ENCODE data around the gene GAK. TPM values are rescaled to one million over a fixed set of nuclear protein-coding genes. Genes with fewer than 3 reads are reported as not detected.

The GAK gene
- total RNA-seq, 2 donors from 2014 or later = 197 to 265 TPM

DNA sequence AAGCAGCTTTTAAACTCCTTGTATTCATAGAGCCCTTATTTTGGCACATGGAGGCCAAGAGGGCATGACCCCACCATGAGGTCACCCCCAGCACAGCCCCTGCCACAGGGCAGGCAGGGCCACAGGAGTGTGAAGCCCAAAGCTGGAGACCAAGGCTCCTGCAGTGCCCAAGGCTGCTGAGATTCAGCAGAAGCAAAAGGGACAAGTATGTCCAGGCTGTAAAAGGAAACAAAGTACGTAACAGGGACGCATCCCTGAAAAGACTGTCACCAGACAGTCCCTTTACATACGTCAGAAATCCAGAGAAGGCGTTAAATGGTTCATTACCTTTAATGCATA is 18.9 kb downstream of the GAK start:
- DNase-seq (no peak), ATAC-seq (no peak)
- intact Hi-C loops (cut with DNase I, micrococcal nuclease) = no loop called here

DNA sequence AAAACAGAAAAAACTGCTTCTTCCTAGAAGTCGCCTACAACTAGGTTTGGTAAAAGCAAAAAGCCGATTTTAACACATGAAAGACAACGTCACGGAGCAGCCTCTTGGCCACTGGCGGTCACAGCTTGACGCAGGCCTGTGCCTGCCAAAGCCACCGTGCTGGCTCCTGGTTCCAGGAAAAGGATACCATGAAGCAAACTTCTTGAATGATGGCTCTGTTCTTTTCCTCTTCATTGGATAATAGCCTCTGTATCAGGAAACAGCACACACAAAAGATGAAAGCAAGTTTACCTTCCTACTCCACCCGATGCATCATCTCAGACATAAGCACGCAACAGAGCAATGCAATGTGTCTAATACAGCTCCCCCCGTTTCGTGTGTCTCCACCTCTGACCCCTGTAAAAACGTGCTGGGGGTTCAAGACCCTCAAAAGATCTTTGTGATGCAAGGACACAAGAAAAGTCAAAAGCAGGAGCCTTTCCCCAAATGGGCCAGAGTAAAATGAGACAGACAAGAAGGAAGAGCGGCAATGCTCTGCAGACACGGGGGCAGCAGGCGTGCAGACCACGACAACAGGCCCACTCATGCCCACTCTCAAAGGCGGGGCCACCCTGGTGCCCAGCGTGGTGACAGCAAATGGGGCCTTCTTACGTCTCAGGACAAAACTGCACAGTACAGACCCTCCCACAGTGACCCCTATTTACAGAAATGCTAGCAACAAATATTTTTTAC is 19.4 kb downstream of the GAK start:
- ATAC-seq (peak; percentile 92), DNase-seq (peak in 1 of 2 donors; percentile 57)
- intact Hi-C loops (cut with DNase I, micrococcal nuclease) = no loop called here

DNA sequence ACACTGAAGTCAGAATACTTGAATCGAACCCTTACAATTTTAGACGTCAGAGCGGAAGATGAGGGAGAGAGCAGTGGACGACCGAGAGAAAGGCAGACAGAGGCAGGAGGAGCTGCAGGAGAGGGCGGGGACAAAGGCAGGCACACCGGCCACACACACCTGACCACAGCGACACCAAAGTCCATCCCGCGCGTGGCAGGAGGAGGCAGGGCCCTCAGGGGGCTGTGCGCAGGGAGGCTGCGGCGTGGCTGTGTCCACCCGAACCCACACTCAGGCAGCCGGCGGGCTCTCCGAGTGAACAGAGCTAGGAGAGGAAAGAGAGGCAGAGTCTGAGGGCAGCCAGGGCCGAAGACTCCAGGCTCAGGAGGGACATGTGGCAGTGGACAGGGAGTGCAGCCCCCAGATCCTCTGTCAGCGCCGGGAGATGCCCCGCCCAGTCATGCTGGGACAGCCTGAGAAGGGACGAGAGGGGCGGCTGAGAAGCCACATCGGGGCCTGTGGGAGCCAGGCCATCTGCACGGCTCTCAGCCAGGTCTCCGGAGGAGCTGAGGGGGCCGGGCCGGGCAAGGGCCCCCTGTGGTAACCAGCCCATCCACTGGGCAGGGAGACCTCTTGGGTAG is 20.1 kb downstream of the GAK start:
- intact Hi-C loops (cut with DNase I, micrococcal nuclease) = no loop called here
- ATAC-seq = peak; percentile 48
- no peak for DNase-seq

DNA sequence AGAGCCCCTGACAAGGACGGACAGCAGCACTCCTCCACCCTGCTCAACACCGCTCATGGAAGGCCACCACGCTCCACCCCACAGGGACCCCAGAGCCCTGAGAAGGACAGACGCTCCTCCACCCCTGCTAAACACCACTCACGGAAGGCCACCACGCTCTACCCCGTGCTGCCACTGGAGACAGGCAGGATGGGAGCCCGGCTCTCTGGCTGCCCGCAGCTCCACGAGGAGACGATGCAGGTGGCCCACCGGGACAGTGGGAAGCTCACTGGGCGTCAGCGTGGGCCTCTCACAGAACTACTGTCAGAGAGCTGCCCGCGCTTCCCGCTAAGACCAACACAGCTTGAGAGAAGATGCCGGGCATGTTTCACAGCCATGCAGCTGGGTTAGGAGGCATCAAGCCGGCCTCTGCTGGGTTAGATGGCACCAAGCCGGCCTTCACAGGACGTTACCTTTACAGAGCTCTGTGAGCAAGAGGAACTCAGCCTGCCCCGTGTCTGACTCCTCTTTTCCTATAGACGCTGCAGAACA is 20.8 kb downstream of the GAK start:
- DNase-seq (no peak), ATAC-seq (no peak)
- intact Hi-C loops (cut with DNase I, micrococcal nuclease) = no loop called here

DNA sequence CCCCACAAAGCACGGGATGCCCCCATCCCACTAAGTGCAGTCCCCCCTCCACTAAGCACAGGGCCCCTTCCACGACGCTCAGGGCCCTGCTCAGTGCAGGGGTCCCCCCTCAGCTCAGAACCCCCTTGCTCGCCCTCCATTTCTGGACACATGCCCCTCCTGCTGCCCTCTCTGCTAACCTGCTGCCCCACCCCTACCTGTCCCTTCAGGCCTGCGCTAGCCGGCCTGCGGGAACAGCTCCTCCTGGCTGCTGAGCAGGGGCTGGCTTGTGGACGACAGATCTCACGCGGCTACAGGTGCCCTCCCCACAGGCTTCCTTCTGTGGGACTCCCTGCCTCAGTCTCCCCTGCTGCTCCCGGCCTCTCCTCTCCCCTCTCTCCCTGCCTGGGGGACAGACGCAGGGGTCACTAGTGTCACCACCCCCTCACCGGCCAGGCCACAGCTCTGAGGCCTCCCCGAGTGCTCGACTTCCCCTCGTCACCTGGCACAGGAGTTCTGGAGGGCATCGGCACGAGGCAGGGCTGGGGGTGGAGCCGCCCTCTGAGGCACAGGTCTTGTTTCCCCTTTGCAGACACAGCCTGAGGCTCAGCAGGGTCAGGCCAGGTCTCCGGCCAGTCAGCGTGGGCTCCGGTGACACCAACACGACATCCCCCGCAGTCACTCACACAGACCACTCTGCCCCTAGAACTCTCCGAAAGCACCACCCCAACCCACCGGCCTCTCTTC is 21.6 kb downstream of the GAK start:
- ATAC-seq (no peak), DNase-seq (no peak)
- intact Hi-C loops (cut with DNase I, micrococcal nuclease) = no loop called here

DNA sequence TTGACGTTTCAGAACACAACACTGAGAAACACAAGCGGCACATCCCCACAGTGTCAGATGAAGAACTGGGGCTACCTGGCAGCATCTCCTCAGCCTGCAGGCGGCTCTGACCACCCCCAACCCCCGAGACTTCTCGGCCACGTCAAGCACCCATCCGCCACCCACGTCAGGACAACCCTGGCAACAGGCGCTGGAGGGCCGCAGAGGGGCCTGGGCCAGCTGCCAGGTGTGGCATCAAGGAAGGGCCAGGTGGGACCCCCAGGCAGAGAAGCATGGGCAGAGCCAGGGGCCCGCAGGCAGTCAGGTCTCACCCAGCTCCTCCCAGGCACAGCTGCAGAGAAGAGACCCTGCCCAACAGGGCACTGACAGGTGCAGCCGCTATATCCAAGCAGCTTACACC is 22.3 kb downstream of the GAK start:
- ATAC-seq (no peak), DNase-seq (no peak)
- intact Hi-C loops (cut with DNase I, micrococcal nuclease) = no loop called here

DNA sequence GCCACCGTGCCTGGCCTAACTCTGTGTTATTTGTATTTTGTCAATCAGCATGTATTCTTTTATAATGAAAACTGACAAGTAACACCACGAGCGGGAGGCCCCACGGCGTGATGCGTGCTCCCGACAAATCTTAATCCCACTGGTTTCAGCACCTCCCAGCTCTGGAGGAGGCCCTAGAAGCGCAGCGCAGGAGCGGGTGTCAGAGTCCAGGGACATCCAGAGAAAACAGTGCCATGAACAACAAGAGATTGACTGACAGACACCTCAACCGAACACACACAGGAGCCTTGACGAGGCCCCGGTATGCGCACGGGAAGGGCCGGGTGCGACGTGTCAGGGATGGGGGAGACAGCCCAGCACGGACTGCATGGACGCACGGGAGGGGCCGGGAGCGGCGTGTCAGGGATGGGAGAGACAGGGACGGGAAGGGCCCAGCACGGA is 23.0 kb downstream of the GAK start:
- intact Hi-C loops (cut with DNase I, micrococcal nuclease) = no loop called here
- DNase-seq (no peak), ATAC-seq (no peak)

DNA sequence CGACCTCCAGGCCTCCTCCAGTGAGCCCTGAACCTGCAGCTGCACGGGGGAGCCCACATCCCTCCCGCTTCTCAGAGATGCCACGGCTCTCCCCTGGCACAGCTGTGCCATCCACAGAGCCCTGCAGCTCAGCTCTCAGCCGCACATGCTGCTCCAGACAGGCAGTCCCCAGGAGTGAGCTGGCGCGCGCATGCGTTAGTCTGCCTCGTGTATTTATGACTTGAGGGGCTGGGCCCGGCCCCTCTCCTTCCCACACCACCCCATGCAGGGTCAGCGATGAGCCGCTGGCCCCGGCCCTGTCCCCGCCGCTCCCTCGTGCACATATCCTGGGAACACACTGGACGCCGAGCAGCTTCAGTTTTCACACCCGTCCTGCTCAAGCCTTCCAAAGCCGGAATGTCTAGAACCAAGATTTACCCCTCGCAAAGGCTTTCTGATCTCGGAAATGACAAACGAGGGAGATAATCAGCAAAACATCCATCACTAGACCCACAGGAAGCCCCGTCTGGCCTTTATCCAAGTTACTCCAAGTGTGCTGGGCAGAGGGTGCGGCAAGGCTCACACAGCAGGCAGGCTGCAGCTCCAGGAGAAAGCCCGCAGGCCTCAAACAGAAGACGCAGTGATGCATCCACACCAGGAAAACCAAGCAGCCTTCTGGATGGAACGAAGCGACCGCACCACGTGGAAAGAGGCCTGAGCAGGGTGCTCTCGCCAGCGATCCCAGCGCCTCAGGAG is 24.3 kb downstream of the GAK start:
- intact Hi-C loops (cut with DNase I, micrococcal nuclease) = no loop called here
- DNase-seq = no peak
- ATAC-seq = no peak

DNA sequence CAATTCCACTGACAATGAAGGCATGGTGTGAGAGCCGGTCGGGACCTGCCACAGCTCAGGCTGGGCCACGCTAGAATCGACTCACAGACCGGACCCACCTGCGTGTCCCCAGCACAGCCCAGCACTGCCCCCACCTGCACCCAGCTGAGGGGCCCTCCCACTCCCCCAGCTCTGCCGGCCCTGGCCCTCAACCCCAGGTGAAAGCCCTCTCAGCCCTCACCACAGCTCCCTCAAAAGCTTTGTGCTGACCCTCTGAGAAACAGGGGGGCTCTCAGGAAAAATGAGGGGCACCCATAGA is 25.1 kb downstream of the GAK start:
- intact Hi-C loops (cut with DNase I, micrococcal nuclease) = no loop called here
- DNase-seq (no peak), ATAC-seq (no peak)

DNA sequence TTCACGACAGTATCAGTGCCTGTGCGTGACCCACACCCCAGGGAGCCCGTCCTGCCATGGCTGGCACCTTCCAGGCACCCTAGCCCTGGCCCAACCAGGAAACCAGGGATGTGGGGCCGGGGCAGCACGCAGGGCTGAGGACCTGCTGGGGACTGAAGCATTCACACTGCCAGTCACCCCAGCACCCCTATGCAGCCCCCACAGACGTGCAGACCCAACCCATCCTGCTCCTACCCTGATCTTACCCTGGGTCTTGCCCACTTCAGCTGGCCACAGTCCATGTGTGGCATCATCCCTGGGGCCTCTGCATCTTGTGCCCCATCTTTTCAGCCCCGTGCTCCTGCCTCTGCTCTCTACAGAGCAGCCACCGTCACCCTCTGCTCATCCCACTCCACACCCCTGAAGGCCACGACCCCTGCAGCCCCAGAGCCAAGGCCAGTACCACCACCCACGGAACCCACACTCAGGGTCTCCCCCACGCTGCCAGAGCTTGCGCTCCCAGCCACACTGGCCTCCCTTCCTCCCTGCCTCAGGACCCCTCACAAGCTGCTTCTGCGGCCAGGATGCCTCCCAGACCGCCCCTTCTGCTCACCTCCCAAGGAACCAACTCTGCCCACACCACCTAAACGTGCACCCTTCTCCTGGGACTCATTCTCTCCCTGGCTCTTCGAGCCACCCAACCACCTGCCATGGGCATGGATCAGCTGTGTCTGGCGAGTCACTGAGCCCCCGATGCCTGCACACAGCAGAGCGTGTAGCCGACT is 25.6 kb downstream of the GAK start:
- intact Hi-C loops (cut with DNase I, micrococcal nuclease) = no loop called here
- DNase-seq (no peak), ATAC-seq (no peak)

DNA sequence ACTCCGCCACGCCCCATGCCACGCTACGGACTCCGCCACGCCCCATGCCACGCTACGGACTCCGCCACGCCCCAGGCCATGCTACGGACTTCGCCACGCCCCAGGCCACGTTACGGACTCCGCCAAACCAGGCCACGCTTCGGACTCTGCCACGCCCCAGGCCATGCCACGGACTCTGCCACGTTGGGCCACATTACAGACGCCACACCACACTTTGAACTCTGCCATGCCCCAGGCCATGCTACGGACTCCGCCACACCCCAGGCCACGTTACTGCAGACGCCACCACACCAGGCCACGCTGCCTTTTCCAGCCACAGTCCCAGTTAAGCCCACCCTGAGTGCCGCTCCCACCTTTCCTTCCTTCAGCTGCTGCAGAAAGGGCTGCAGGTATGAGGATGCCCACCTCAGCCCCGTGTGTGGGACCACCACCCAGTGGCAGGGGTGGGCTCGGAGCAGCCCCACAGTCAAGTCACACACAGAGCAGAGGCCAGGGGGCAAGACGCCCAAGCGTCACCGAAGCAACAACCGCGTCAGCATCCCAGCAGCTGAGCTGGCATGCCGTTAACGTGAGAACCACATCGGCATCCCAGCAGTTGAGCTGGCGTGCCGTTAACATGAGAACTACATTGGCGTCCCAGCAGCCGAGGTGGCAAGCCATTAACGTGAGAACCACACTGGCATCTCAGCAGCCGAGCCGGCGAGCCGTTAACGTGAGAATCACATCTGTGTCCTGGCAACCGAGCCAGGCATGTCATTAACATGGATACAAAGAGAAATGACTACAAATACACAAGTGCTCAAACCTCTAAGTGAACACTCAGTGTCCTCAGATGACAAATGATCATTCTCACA is 26.4 kb downstream of the GAK start:
- DNase-seq = no peak
- intact Hi-C loops (cut with DNase I, micrococcal nuclease) = no loop called here
- ATAC-seq = no peak

DNA sequence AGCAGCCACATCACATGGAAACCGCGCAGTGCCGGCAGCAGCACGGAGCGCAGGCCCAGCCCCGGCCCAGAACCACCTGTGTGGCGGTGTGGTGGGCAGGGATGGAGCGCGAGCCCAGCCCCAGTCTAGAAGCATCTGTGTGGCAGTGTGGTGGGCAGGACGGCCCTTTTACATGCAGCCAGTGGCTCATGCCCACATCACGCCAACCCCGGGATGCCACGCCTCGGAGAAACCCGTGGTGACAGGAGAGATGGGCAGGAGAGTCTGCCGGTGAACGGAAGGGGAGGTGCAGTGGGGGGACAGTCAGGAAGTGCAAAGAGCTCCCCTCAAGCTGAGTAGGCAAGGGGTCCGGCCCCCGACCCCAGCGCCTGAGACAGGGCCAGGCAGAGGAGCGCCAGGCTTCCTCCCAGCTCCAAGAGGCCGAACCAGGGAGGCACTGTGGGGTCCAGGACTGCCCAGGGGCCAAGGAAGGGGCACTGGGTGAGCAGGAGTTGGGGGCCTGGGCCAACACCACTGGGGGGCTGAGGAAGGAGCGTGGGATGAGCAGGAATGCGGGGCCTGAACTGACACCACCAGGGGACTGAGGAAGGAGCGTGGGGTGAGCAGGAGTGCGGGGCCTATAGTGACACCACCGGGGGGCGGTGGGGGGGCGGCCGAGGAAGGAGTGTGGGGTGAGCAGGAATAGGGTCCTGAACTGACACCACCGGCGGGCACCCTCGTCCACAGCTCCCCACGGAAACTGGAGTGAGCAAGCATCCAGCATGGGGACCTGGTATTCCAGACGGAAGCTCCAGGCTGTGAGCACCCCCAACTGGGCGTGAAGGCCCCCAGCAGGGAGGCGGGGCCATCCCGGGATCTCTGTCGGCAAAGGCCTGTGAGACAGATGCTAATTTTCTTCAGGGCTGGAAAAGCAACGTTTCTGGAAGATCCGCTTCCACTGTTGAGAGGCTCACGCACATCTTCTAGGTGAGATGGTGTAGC is 28.8 kb downstream of the GAK start:
- intact Hi-C loops (cut with DNase I, micrococcal nuclease) = no loop called here
- DNase-seq (no peak), ATAC-seq (no peak)

DNA sequence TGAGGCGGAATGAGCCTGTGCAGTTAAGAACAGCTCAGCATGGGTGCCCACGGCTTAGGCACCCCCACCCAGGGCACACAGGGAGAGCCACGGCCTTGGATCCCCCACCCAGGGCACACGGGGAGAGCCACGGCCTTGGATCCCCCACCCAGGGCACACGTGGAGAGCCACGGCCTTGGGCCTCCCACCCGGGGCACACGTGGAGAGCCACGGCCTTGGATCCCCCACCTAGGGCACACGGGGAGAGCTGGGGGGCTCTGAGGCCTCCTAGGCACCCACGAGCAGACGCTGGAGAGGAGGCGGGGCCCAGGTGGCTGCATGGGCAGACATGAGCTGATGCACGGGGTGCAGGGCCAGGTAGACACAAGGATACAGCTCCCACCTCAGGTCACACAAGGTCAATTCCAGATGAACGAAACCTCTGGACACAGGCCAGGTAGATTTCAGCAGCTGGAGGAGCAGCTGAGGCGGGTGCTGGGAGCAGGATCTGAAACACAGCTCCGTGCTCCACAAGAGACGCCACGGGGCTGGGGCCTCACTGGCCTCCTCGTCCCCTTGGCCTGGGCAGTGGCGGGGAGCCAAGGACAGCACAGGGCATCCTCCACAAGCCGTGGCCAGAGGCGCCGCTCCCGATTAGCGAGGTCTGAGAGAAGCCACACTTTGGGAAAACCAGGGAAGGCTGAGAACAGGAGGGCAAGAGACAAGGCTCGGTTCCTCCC is 30.8 kb downstream of the GAK start:
- DNase-seq (no peak), ATAC-seq (no peak)
- intact Hi-C loops (cut with DNase I, micrococcal nuclease) = no loop called here

DNA sequence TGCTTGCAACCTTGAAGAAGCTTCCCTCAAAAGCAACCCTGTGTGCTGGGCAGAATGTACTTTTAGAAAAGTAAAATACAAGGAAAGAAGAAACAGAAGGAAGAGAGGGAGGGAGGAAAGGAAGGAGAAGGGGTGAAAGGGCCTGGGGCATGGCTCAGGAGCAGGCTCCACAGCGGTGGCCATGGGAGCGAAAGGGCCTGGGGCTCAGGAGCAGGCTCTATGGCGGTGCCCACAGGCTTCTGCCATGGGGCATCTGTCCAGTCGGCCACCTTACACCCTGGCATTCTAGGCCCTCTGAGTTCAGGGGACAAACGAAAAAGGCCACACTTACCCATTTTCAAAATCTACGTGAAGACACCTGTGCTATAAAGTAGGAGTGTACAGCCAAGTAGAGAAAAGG is 31.4 kb downstream of the GAK start:
- no peak for ATAC-seq
- no peak for DNase-seq
- intact Hi-C loops (cut with DNase I, micrococcal nuclease) = no loop called here

DNA sequence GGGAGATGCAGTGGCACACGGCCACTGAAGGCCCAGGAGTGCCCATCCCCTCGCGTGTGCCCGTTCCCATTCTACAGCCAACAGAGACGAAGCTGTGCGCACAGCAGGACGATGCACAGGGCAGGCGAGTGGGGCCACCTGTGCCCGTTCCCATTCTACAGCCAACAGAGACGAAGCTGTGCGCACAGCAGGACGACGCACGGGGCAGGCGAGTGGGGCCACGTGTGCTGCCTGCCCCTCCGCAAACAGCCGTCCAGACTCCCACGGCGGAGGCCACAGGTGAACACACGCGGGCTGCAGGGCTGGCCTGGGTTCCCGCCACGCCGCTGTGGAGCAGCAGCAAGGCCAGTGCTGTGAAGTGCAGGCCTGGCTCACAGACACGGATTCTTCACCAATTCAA is 32.0 kb downstream of the GAK start:
- intact Hi-C loops (cut with DNase I, micrococcal nuclease) = no loop called here
- ATAC-seq = no peak
- DNase-seq = no peak

DNA sequence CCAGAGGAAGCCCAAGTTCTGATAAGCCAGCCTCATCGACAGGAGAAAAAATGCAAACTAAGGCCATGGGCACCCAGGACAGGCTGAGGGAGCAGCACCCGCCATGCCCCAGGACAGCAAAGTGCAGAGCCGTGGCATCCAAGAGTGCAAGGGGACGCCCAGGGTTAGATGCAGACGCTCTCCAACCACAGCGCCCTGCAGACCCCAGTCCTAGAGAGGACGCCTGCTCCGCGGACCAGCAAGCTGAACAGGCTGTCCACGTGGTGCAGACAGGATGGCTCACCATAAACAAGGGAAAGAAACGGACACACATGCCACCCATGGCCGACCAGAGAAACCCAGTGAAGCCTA is 32.6 kb downstream of the GAK start:
- intact Hi-C loops (cut with DNase I, micrococcal nuclease) = no loop called here
- no peak for ATAC-seq

More for the DNA sequence above, 32.6 kb downstream of the GAK start:
- no peak for DNase-seq

Measured in left colon (tissue), 2 donors.